Ascending aorta (tissue), 2 donors: ENCODE data around the gene RSPH6A. TPM values are rescaled to one million over a fixed set of nuclear protein-coding genes. Genes with fewer than 3 reads are reported as not detected.

Experiments used
- DNase-seq, 2 donors: peaks; one replicate each; pipeline ENCODE4 v3.0.0-alpha.2; 2019; ENCODE audit warnings: low spot score in 2 of 2
- H3K27ac ChIP-seq, 2 donors: fragments of 200-600 bp; sonication (generic); one replicate each; pipeline ENCODE4 v1.5.1; 2016 to 2017; ENCODE audit warnings: mild to moderate bottlenecking in 1 of 2
- H3K27me3 ChIP-seq: fragments of 200-600 bp; sonication (generic); one replicate; pipeline ENCODE4 v1.5.1; 2017
- H3K36me3 ChIP-seq, 2 donors: fragments of 200-600 bp; sonication (generic); one replicate each; pipeline ENCODE4 v1.5.1; 2016
- H3K4me1 ChIP-seq, 2 donors: fragments of 200-600 bp; sonication (generic); one replicate each; pipeline ENCODE4 v1.5.1; 2016 to 2017; ENCODE audit warnings: mild to moderate bottlenecking in 1 of 2
- H3K4me3 ChIP-seq, 2 donors: fragments of 200-600 bp; sonication (generic); one replicate each; pipeline ENCODE4 v1.5.1; 2016 to 2017; ENCODE audit warnings: mild to moderate bottlenecking in 1 of 2
- H3K9me3 ChIP-seq, 2 donors: fragments of 200-600 bp; sonication (generic); one replicate each; pipeline ENCODE4 v1.5.1; 2016
- CTCF ChIP-seq, 3 experiments: fragments of 200-600 bp in 2 of 3; fragments of 450-650 bp in 1 of 3; sonication (generic) in 2 of 3; IDR thresholded peaks; one replicate each; pipeline ENCODE4 v1.5.1; 2016 to 2019; ENCODE audit warnings: antibody characterized with exemption in 3 of 3, mild to moderate bottlenecking in 1 of 3, moderate library complexity in 1 of 3
- intact Hi-C: fragments of 100-400 bp; cut with DNase I; formaldehyde crosslinking; loops from one replicate; pipeline ENCODE4 v1.15.1; 2023
- total RNA-seq: library from RNA; depleted of rRNA; stranded (reverse); fragments of >200 nt; gene quantifications from one replicate; pipeline ENCODE4 v1.1.0, GENCODE V29; 2016

RSPH6A gene
- total RNA-seq, 1 donor from 2014 or later, result not detected

GRCh38 chr19:45770192-45771101 lies 44.7 kb downstream of the RSPH6A start:
- H3K4me1 ChIP-seq, result peaks cover 12 to 26% of the 10 kb centered on the region in 2 donors
- H3K27ac ChIP-seq, result peak overlapping the region; percentile 81 to 96

GRCh38 chr19:45769821-45770191 lies 45.3 kb downstream of the RSPH6A start:
- peaks cover 16 to 32% of the 10 kb centered on the region in 2 donors for H3K4me1 ChIP-seq
- H3K27ac ChIP-seq, result peak overlapping the region; percentile 81 to 96
- TF ChIP-seq CTCF (IDR thresholded peaks at IDR 0.05), result no peak
- peaks cover 13 to 20% of the 10 kb centered on the region in 2 donors for H3K36me3 ChIP-seq
- DNase-seq, result no peak
- intact Hi-C loops, result loop anchor here (1.0 to 5.0 kb wide), 8 partner anchors 9 to 188 kb away; partner anchors contain the start of genes DMWD, IRF2BP1, OPA3 and QPCTL
- H3K4me3 ChIP-seq, result peak overlapping the region; percentile 65 to 84
- H3K9me3 ChIP-seq, result no peaks in the 10 kb centered on the region
- H3K27me3 ChIP-seq, result no peaks in the 10 kb centered on the region

More at GRCh38 chr19:45770192-45771101, 44.7 kb downstream of the RSPH6A start:
- peak; percentile 89 to 98 for DNase-seq
- TF ChIP-seq CTCF (IDR thresholded peaks at IDR 0.05), result peak; percentile 96 to 97 (median 97)
- H3K27me3 ChIP-seq, result no peaks in the 10 kb centered on the region
- H3K36me3 ChIP-seq, result peaks cover 17 to 25% of the 10 kb centered on the region in 2 donors
- intact Hi-C loops, result loop anchor here (1.0 to 2.0 kb wide), 4 partner anchors 9 to 92 kb away; partner anchors contain the start of genes DMWD and SYMPK
- H3K4me3 ChIP-seq, result peak overlapping the region; percentile 65 to 84
- no peaks in the 10 kb centered on the region for H3K9me3 ChIP-seq

GRCh38 chr19:45768984-45769782 lies 45.9 kb downstream of the RSPH6A start, which contains the start of gene SIX5:
Gene SIX5, minus strand, starts transcription at chr19:45769252. Its CDS starts 408 bp downstream, at chr19:45768844.
- peak within 1 kb of the TSS; percentile 84 to 88 for H3K4me3 ChIP-seq
- H3K27me3 ChIP-seq, result no peaks in the 10 kb centered on the region
- no peaks in the 10 kb centered on the region for H3K9me3 ChIP-seq
- peaks cover 22 to 39% of the 10 kb centered on the region in 2 donors for H3K4me1 ChIP-seq
- peaks cover 11 to 14% of the 10 kb centered on the region in 2 donors for H3K36me3 ChIP-seq
- TF ChIP-seq CTCF (IDR thresholded peaks at IDR 0.05), result no peak
- intact Hi-C loops, result loop anchor here (1.0 to 5.0 kb wide), 4 partner anchors 52 to 187 kb away; partner anchors contain the start of genes IRF2BP1, OPA3 and QPCTL
- peak within 1 kb of the TSS; percentile 96 for H3K27ac ChIP-seq
- peak; percentile 79 to 99 for DNase-seq

GRCh38 chr19:45768655-45768983 lies 46.5 kb downstream of the RSPH6A start:
- Histone ChIP-seq H3K9me3 (no peaks in the 10 kb centered on the region), H3K27me3 (no peaks in the 10 kb centered on the region), H3K27ac (peak overlapping the region; percentile 96), H3K4me3 (peak overlapping the region; percentile 84 to 88), H3K4me1 (peaks cover 27 to 44% of the 10 kb centered on the region in 2 donors), H3K36me3 (peaks cover 10 to 14% of the 10 kb centered on the region in 2 donors)
- DNase-seq, result no peak
- TF ChIP-seq CTCF (IDR thresholded peaks at IDR 0.05), result no peak
- intact Hi-C loops, result loop anchor here (2.0 to 5.0 kb wide), 2 partner anchors 118 to 186 kb away; partner anchors contain the start of genes IRF2BP1 and OPA3
